Astrocyte (in vitro differentiated cells and primary cell): ENCODE data around the gene COL5A2.

Experiments
- EZH2 ChIP-seq: IDR thresholded peaks from 2 replicates; pipeline ENCODE4 v1.6.1; 2012; ENCODE audit warnings: mild to moderate bottlenecking, low read length, inconsistent platforms; ENCODE audit not compliant: insufficient read depth
- TF ChIP-seq, protein P1 (sequence below): IDR thresholded peaks from 2 replicates; pipeline ENCODE4 v1.5.1; 2011; ENCODE audit warnings: low read depth, mild to moderate bottlenecking, inconsistent platforms, low read length, moderate library complexity; ENCODE audit not compliant: insufficient read depth

DNA sequence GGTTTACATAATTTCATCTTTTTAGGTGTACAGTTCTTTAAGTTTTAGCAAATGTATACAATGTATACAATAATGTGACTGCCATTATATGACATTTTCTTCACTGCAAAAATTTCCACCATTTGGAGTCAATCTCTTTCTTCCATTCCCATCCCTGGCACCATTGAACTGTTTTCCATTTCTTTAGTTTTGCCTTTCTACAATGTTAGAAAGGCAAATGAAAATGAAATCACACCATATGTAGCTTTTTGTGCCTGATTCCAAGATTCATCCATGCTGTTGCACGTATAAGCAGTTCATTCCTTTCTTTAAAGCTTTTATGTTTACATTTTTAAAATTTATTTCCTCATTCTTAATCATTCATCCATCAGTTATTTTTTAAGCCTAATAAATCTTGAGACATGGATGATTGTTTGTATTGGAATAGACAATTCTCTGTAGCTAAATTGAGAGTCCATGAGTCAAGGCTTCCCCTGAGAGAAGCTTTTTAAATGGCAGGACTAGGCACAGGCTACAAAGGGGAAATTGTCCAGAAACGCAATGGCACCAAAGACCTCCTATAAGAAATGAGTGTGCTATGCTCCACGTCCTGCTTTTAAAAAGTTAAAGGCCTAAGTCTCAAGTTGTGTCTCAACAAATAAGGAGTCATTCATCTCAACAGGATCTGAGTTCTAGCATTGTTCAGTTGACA is 8.7 kb upstream of the COL5A2 start:
- TF ChIP-seq, protein P1, sequence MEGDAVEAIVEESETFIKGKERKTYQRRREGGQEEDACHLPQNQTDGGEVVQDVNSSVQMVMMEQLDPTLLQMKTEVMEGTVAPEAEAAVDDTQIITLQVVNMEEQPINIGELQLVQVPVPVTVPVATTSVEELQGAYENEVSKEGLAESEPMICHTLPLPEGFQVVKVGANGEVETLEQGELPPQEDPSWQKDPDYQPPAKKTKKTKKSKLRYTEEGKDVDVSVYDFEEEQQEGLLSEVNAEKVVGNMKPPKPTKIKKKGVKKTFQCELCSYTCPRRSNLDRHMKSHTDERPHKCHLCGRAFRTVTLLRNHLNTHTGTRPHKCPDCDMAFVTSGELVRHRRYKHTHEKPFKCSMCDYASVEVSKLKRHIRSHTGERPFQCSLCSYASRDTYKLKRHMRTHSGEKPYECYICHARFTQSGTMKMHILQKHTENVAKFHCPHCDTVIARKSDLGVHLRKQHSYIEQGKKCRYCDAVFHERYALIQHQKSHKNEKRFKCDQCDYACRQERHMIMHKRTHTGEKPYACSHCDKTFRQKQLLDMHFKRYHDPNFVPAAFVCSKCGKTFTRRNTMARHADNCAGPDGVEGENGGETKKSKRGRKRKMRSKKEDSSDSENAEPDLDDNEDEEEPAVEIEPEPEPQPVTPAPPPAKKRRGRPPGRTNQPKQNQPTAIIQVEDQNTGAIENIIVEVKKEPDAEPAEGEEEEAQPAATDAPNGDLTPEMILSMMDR: no peak
- TF ChIP-seq EZH2: no peak
